ENCODE measurements around the gene MARCHF10. TPM values are rescaled to one million over a fixed set of nuclear protein-coding genes. Genes with fewer than 3 reads are reported as not detected.

Gene MARCHF10
- total and polyA plus RNA-seq, 2 donors (not counting 1 experiment from before 2014, with no cell fraction given): 0.17 TPM; not detected in 1

DNA sequence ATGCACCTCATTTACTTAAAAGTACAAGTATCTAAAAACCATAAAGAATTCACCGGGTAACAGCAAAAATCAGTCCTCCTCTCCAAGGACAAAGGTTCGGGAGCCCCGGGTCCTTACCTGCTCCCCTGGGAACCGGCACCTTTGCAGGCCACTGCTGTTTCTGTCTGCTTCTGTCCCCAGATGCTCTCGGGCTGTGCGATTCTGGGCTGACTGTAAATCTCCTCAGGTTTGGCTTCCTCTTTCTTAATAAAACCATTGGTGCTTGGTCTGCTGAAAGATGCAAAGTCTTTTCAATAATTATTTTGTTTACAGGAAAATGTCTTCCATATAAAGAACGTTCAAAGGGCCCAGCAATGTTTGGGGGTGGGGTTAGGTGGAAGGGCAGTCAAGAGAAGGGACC is 63.9 kb downstream of the MARCHF10 start:
- H3K27me3 ChIP-seq (ENCODE audit: control insufficient read depth, insufficient read depth, low read length): peaks cover 2% of the 10 kb centered on the region
- H4K20me1 ChIP-seq (ENCODE audit: control insufficient read depth, extremely low read depth, insufficient read depth, low read length): no peaks in the 10 kb centered on the region
- H3K9me3 ChIP-seq (ENCODE audit: control insufficient read depth, insufficient read depth, low read depth, low read length): no peaks in the 10 kb centered on the region
- H3K27ac ChIP-seq (ENCODE audit: insufficient read depth, low read length): no peak overlapping the region
- H3K4me1 ChIP-seq (ENCODE audit: control insufficient read depth, extremely low read depth, insufficient read depth, low read length): no peaks in the 10 kb centered on the region
- TF ChIP-seq, protein P1, sequence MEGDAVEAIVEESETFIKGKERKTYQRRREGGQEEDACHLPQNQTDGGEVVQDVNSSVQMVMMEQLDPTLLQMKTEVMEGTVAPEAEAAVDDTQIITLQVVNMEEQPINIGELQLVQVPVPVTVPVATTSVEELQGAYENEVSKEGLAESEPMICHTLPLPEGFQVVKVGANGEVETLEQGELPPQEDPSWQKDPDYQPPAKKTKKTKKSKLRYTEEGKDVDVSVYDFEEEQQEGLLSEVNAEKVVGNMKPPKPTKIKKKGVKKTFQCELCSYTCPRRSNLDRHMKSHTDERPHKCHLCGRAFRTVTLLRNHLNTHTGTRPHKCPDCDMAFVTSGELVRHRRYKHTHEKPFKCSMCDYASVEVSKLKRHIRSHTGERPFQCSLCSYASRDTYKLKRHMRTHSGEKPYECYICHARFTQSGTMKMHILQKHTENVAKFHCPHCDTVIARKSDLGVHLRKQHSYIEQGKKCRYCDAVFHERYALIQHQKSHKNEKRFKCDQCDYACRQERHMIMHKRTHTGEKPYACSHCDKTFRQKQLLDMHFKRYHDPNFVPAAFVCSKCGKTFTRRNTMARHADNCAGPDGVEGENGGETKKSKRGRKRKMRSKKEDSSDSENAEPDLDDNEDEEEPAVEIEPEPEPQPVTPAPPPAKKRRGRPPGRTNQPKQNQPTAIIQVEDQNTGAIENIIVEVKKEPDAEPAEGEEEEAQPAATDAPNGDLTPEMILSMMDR (conservative IDR thresholded peaks at IDR 0.05 in 1 of 2, IDR thresholded peaks at IDR 0.05 in 1 of 2; ENCODE audit: low read depth in 1 of 2, low read length in 2 of 2): no peak
- TF ChIP-seq EZH2 (IDR thresholded peaks at IDR 0.05; ENCODE audit: low read length, missing control alignments): no peak
- H3K4me3 ChIP-seq (replicated peaks in 1 of 4; ENCODE audit: control extremely low read depth in 1 of 4, insufficient read depth in 1 of 4, low read depth in 3 of 4, low read length in 4 of 4): no peak overlapping the region
- no peaks in the 10 kb centered on the region for H3K36me3 ChIP-seq (ENCODE audit: control insufficient read depth, insufficient read depth, low read length)
- DNase-seq (ENCODE audit: low read depth in 2 of 2): no peak
- no peak overlapping the region for H3K4me2 ChIP-seq (ENCODE audit: extremely low read depth, insufficient read depth, low read length)
- no peak overlapping the region for H2AFZ ChIP-seq (ENCODE audit: low read length)
- no peaks in the 10 kb centered on the region for H3K79me2 ChIP-seq (ENCODE audit: control insufficient read depth, insufficient read depth, low read length)
- no peak overlapping the region for H3K9ac ChIP-seq (ENCODE audit: insufficient read depth, low read length)

GRCh38 chr17:62741290-62741689 is 66.8 kb downstream of the MARCHF10 start:
- no peak overlapping the region for H3K9ac ChIP-seq (ENCODE audit: insufficient read depth, low read length)
- no peak for TF ChIP-seq EZH2 (IDR thresholded peaks at IDR 0.05; ENCODE audit: low read length, missing control alignments)
- TF ChIP-seq, protein P1 (conservative IDR thresholded peaks at IDR 0.05 in 1 of 2, IDR thresholded peaks at IDR 0.05 in 1 of 2; ENCODE audit: low read depth in 1 of 2, low read length in 2 of 2): no peak
- no peak overlapping the region for H3K27ac ChIP-seq (ENCODE audit: insufficient read depth, low read length)
- H3K36me3 ChIP-seq (ENCODE audit: control insufficient read depth, insufficient read depth, low read length): no peaks in the 10 kb centered on the region
- H3K4me1 ChIP-seq (ENCODE audit: control insufficient read depth, extremely low read depth, insufficient read depth, low read length): no peaks in the 10 kb centered on the region
- H2AFZ ChIP-seq (ENCODE audit: low read length): no peak overlapping the region
- no peak for DNase-seq (ENCODE audit: low read depth in 2 of 2)
- no peak overlapping the region for H3K4me3 ChIP-seq (replicated peaks in 1 of 4; ENCODE audit: control extremely low read depth in 1 of 4, insufficient read depth in 1 of 4, low read depth in 3 of 4, low read length in 4 of 4)
- H3K79me2 ChIP-seq (ENCODE audit: control insufficient read depth, insufficient read depth, low read length): no peaks in the 10 kb centered on the region
- no peaks in the 10 kb centered on the region for H3K27me3 ChIP-seq (ENCODE audit: control insufficient read depth, insufficient read depth, low read length)
- no peaks in the 10 kb centered on the region for H3K9me3 ChIP-seq (ENCODE audit: control insufficient read depth, insufficient read depth, low read depth, low read length)
- no peak overlapping the region for H3K4me2 ChIP-seq (ENCODE audit: extremely low read depth, insufficient read depth, low read length)
- H4K20me1 ChIP-seq (ENCODE audit: control insufficient read depth, extremely low read depth, insufficient read depth, low read length): no peaks in the 10 kb centered on the region

GRCh38 chr17:62739645-62740388 is 68.3 kb downstream of the MARCHF10 start:
- no peak overlapping the region for H3K27ac ChIP-seq (ENCODE audit: insufficient read depth, low read length)
- no peaks in the 10 kb centered on the region for H3K4me1 ChIP-seq (ENCODE audit: control insufficient read depth, extremely low read depth, insufficient read depth, low read length)
- H4K20me1 ChIP-seq (ENCODE audit: control insufficient read depth, extremely low read depth, insufficient read depth, low read length): no peaks in the 10 kb centered on the region
- H3K9me3 ChIP-seq (ENCODE audit: control insufficient read depth, insufficient read depth, low read depth, low read length): no peaks in the 10 kb centered on the region
- no peak overlapping the region for H3K4me2 ChIP-seq (ENCODE audit: extremely low read depth, insufficient read depth, low read length)
- H3K36me3 ChIP-seq (ENCODE audit: control insufficient read depth, insufficient read depth, low read length): no peaks in the 10 kb centered on the region
- no peaks in the 10 kb centered on the region for H3K27me3 ChIP-seq (ENCODE audit: control insufficient read depth, insufficient read depth, low read length)
- no peak overlapping the region for H3K9ac ChIP-seq (ENCODE audit: insufficient read depth, low read length)
- no peak overlapping the region for H2AFZ ChIP-seq (ENCODE audit: low read length)
- DNase-seq (ENCODE audit: low read depth in 2 of 2): no peak
- no peak for TF ChIP-seq EZH2 (IDR thresholded peaks at IDR 0.05; ENCODE audit: low read length, missing control alignments)
- TF ChIP-seq, protein P1 (conservative IDR thresholded peaks at IDR 0.05 in 1 of 2, IDR thresholded peaks at IDR 0.05 in 1 of 2; ENCODE audit: low read depth in 1 of 2, low read length in 2 of 2): no peak
- no peaks in the 10 kb centered on the region for H3K79me2 ChIP-seq (ENCODE audit: control insufficient read depth, insufficient read depth, low read length)
- no peak overlapping the region for H3K4me3 ChIP-seq (replicated peaks in 1 of 4; ENCODE audit: control extremely low read depth in 1 of 4, insufficient read depth in 1 of 4, low read depth in 3 of 4, low read length in 4 of 4)

Measured in fibroblast of lung (primary cell).